HG02981 (cell line): Measurements from ENCODE around the gene PYGB.

ENCODE experiments used
- ATAC-seq: cut with Tn5 transposase; IDR thresholded peaks from one replicate; pipeline ENCODE4 v1.9.1; 2021; ENCODE audit warnings: mild to moderate bottlenecking, moderate library complexity; ENCODE audit not compliant: unreplicated experiment

Gene PYGB

GRCh38 chr20:25280574-25281535 is 33.0 kb downstream of the PYGB start:
- no peak for ATAC-seq

GRCh38 chr20:25281541-25281991 is 33.7 kb downstream of the PYGB start:
- peak; percentile 69 for ATAC-seq

DNA sequence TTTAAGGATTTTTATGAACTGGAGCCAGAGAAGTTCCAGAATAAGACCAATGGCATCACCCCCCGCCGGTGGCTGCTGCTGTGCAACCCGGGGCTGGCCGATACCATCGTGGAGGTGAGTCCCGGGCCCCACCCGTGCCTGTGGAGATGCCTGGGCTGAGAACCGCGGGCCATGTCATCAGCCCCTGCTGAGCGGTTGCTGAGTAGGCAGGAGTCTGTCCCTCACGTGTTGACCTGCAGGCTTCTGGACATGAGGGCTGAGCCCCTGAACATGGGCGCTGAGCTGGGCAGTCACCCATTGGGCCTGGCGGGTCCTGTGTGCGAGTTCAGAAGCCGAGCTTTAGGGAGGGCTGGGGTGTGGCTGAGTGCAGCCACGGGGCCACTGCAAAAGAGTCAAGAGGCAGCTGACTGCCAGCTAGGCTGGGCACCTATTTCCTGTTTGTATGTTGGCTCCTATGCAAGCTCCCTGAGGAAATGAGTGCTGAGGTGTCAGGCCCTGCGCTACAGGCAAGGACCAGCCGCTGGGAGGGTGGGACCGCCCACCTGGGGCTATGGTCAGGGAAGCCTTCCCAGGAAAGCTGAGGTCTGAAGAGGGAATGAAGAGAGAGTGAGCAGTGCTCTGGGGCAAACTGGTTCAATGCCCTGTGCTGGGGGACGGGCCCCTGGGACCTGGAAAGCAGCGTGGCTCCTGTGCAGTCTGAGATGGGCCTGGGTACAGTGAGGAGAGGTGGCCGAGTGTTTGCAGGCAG is 34.3 kb downstream of the PYGB start:
- peak; percentile 12 for ATAC-seq

DNA sequence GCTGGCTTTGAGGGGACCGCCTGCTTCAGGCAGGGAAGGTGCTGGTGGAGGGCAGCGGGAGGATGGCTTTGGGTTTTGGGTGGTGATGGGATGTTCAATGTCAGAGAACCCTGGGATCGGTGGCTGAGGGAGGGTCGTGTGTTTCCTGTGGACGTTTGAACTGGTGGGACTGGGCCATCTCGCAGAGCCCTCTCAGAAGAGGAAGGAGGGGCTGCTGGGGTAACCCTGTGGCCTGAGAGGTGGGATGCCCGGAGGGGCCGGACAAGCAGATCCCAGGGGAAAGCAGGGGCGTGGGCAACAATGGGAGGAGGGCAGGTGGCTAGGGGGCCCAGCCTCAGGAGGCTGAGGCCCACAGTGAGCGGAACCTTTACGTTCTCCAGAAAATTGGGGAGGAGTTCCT is 34.9 kb downstream of the PYGB start:
- ATAC-seq = no peak

DNA sequence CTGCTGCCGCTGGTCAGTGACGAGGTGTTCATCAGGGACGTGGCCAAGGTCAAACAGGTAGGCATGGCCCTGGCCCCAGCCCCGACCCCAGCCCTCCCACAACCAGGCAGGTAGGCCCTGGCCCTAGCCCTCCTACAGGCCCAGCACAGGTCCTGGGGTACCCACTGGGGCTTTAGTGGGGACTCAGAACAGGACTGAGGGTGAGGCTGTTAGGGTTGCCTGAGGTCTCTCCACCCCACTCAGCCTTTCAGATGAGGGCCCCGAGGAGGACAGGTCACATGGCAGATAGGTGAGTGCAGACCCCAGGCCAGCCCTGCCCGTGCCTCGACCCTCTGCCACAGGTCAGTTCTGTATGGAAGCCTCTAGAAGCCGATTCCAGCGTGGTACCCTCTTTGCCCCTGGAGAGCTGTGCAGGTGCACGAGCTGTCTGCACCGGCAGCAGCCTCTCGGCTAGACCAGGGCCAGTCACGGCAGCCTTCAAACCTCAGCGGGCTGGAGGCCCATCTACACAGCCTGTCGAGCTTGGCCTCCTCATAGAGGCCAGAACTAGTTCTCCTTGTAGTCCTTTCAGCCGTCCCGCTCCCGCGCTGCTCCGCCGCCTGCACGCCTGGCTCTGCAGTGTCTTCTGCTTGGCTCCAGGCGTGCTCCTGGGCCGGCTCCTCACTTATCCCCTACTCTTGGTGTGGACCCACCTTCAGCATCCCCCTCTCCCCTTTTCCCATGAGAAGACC is 35.5 kb downstream of the PYGB start:
- no peak for ATAC-seq

GRCh38 chr20:25284131-25284601 is 36.3 kb downstream of the PYGB start:
- no peak for ATAC-seq

DNA sequence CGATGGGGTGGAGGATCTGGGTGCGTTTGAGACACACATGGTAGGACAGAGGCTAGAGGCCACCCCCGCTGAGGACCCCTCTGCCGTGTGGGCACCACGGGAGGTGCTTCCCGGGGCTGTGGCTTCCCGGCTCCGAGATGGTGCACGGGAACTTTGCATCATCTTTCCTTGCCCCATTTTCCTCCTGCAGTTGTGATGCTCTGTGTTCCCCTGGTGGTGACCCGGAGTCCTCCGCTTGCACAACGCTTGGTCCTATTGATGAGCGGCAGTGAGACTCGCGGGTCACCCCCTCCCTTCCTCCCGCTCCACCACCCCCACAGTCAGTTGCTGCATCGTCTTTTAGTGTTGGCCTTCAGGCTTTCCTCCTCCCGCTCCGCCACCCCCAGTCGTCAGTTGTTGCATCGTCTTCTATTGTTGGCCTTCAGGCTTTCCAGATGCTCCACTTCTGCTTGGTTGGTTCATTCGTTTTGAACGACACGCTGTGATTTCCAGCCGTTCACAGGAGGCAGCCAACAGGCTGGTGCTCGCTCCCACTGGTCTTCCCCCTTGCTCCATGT is 37.3 kb downstream of the PYGB start:
- no peak for ATAC-seq

- ATAC-seq = no peak
Measured at GRCh38 chr20:25285856-25286798, 38.2 kb downstream of the PYGB start.

DNA sequence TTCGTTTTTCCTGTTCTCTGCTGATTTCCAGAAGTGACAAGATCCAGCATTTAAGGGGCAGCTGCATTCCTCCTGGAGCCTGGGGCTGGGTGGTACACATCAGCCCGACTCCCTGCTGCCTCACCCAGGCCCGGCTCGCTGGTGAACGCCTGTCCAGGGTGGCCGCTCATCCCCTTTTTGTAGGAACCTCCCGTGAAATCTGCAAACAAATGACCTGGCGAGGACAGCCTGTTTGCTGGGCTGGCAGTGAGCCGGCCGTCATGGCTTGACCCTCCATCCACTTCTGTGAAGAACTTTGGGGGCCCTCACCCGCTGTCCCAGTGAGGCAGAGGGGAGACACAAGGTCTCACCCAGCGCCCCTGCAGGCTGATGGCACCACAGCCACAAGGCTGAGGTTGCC is 39.0 kb downstream of the PYGB start:
- ATAC-seq = no peak

DNA sequence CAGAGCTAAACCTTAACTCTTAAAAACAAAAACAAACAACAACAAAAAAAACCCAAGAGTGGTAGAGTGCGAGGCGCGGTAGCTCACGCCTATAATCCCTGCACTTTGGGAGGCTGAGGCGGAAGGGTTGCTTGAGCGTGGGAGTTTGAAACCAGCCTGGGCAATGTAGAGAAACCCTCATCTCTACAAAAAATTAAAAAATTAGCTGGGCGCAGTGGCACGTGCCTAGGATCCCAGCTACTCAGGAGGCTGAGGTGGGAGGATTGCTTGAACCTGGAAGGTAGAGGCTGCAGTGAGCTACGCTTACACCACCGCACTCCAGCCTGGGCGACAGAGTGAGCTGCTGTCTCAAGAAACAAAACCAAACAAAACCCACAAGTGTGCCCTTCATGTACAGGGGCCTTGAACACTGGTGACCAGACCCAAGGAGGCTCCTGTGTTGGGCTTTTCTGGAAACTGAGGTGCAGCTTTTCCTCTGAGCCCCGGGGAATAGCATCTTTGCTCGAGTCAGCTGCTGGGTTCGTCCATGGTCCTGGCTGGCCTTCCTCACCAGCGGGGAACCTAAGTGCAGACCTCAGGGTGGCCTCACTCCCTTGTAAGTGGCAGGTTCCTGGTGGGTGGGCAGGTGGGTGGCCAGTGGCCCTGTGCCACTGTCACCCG is 39.9 kb downstream of the PYGB start:
- ATAC-seq = no peak

GRCh38 chr20:25288291-25289181 is 40.7 kb downstream of the PYGB start:
- ATAC-seq = peak; percentile 96

- no peak for ATAC-seq
Measured at GRCh38 chr20:25289886-25290597, 42.2 kb downstream of the PYGB start.

GRCh38 chr20:25290646-25291431 is 43.0 kb downstream of the PYGB start:
- ATAC-seq = no peak

DNA sequence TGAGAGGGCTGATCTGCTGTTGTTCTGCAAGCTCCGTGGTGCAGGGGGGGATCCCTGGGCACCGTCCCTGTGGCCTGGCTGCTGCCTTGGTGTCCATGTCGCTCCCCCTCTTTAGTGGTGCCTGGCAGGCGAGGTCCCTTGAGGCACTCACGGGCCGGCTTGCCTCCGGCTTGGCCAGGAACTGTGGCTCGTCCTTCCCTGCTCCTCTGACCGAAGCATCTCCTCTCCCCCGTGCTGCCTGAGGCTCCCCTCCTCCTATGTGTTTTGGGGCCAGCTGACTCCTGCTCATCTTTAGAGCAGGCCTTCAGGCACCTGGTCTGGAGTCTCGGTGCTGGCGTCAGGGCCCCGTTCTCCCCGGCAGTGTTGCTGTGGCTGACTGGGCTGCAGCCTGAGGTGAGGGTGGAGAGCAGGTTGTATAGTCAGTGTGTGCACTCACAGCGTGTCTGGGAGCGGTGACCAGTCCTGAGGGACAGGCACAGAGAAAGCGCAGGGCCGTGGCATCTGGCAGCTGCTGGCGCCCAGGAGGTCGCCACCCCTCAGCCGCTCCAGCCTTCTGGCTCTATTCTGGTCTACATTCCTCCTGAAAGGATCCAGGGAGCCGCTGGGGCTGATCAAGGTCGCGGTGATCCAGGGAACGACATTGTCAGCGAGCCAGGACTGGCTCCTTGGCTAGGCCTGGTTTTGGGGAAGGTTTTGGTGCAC is 43.7 kb downstream of the PYGB start:
- no peak for ATAC-seq

DNA sequence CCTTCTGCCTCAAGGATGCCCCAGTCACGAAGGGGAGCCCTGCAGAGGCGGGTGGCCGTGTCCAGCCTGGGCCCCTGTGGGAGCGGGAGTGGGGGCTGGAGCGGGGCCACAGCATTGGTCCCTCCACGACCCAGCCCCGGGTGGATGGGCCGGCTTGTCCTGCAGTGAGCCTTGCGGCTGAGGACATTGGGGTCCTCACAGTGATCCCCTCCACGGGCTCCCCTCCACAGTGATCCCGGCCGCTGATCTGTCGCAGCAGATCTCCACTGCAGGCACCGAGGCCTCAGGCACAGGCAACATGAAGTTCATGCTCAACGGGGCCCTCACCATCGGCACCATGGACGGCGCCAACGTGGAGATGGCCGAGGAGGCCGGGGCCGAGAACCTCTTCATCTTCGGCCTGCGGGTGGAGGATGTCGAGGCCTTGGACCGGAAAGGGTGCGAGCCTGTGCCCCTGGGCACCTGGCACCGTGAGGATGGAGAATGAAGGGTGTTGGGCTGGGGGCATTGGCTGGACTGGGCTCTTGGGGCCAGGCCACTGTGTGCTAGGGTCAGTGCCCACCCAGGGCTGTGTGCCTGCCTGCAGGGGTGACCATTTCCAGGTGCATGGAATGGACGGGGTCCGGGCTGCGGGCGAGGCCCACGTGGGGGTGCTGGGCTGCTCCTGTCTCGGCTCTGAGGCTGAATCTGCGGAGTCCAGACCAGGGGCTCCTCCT is 44.4 kb downstream of the PYGB start:
- no peak for ATAC-seq
